ENCODE results near the gene AP1B1. TPM values are rescaled to one million over a fixed set of nuclear protein-coding genes. Genes with fewer than 3 reads are reported as not detected.

AP1B1 gene
- total and polyA plus RNA-seq, 2 donors (not counting 1 experiment from before 2014, with no cell fraction given) = 44.1 to 45.6 TPM

GRCh38 chr22:29331658-29332300, 56.6 kb downstream of the AP1B1 start:
- Histone ChIP-seq H3K79me2 (ENCODE audit: control insufficient read depth, insufficient read depth, low read length) (no peaks in the 10 kb centered on the region), H3K9me3 (ENCODE audit: control insufficient read depth, insufficient read depth, low read depth, low read length) (no peaks in the 10 kb centered on the region), H3K27ac (ENCODE audit: insufficient read depth, low read length) (no peak overlapping the region), H3K27me3 (ENCODE audit: control insufficient read depth, insufficient read depth, low read length) (no peaks in the 10 kb centered on the region), H2AFZ (ENCODE audit: low read length) (no peak overlapping the region), H3K4me3 (replicated peaks in 1 of 4; ENCODE audit: control extremely low read depth in 1 of 4, insufficient read depth in 1 of 4, low read depth in 3 of 4, low read length in 4 of 4) (no peak overlapping the region), H3K36me3 (ENCODE audit: control insufficient read depth, insufficient read depth, low read length) (peaks cover 10% of the 10 kb centered on the region), H3K4me1 (ENCODE audit: control insufficient read depth, extremely low read depth, insufficient read depth, low read length) (peaks cover 8% of the 10 kb centered on the region), H3K9ac (ENCODE audit: insufficient read depth, low read length) (no peak overlapping the region), H4K20me1 (ENCODE audit: control insufficient read depth, extremely low read depth, insufficient read depth, low read length) (no peaks in the 10 kb centered on the region), H3K4me2 (ENCODE audit: extremely low read depth, insufficient read depth, low read length) (no peak overlapping the region)
- no peak for TF ChIP-seq CTCF (conservative IDR thresholded peaks at IDR 0.05 in 1 of 2, IDR thresholded peaks at IDR 0.05 in 1 of 2; ENCODE audit: low read depth in 1 of 2, low read length in 2 of 2)
- no peak for TF ChIP-seq EZH2 (IDR thresholded peaks at IDR 0.05; ENCODE audit: low read length, missing control alignments)
- DNase-seq (ENCODE audit: low read depth in 2 of 2) = no peak

- H3K27me3 ChIP-seq (ENCODE audit: control insufficient read depth, insufficient read depth, low read length) = no peaks in the 10 kb centered on the region
- no peak for DNase-seq (ENCODE audit: low read depth in 2 of 2)
- H3K4me2 ChIP-seq (ENCODE audit: extremely low read depth, insufficient read depth, low read length) = no peak overlapping the region
- H3K4me1 ChIP-seq (ENCODE audit: control insufficient read depth, extremely low read depth, insufficient read depth, low read length) = peaks cover 8% of the 10 kb centered on the region
- peaks cover 12% of the 10 kb centered on the region for H3K36me3 ChIP-seq (ENCODE audit: control insufficient read depth, insufficient read depth, low read length)
- no peak overlapping the region for H3K4me3 ChIP-seq (replicated peaks in 1 of 4; ENCODE audit: control extremely low read depth in 1 of 4, insufficient read depth in 1 of 4, low read depth in 3 of 4, low read length in 4 of 4)
- no peak for TF ChIP-seq CTCF (conservative IDR thresholded peaks at IDR 0.05 in 1 of 2, IDR thresholded peaks at IDR 0.05 in 1 of 2; ENCODE audit: low read depth in 1 of 2, low read length in 2 of 2)
- no peak for TF ChIP-seq EZH2 (IDR thresholded peaks at IDR 0.05; ENCODE audit: low read length, missing control alignments)
- H2AFZ ChIP-seq (ENCODE audit: low read length) = no peak overlapping the region
- no peak overlapping the region for H3K9ac ChIP-seq (ENCODE audit: insufficient read depth, low read length)
- no peaks in the 10 kb centered on the region for H4K20me1 ChIP-seq (ENCODE audit: control insufficient read depth, extremely low read depth, insufficient read depth, low read length)
- no peaks in the 10 kb centered on the region for H3K79me2 ChIP-seq (ENCODE audit: control insufficient read depth, insufficient read depth, low read length)
- no peak overlapping the region for H3K27ac ChIP-seq (ENCODE audit: insufficient read depth, low read length)
- H3K9me3 ChIP-seq (ENCODE audit: control insufficient read depth, insufficient read depth, low read depth, low read length) = no peaks in the 10 kb centered on the region
Observed at GRCh38 chr22:29331213-29331612, 57.2 kb downstream of the AP1B1 start.

- Histone ChIP-seq H3K27me3 (ENCODE audit: control insufficient read depth, insufficient read depth, low read length) (no peaks in the 10 kb centered on the region), H2AFZ (ENCODE audit: low read length) (no peak overlapping the region), H3K4me1 (ENCODE audit: control insufficient read depth, extremely low read depth, insufficient read depth, low read length) (peaks cover 8% of the 10 kb centered on the region), H3K36me3 (ENCODE audit: control insufficient read depth, insufficient read depth, low read length) (peaks cover 12% of the 10 kb centered on the region), H3K27ac (ENCODE audit: insufficient read depth, low read length) (no peak overlapping the region), H3K9me3 (ENCODE audit: control insufficient read depth, insufficient read depth, low read depth, low read length) (no peaks in the 10 kb centered on the region), H3K4me2 (ENCODE audit: extremely low read depth, insufficient read depth, low read length) (no peak overlapping the region), H3K79me2 (ENCODE audit: control insufficient read depth, insufficient read depth, low read length) (no peaks in the 10 kb centered on the region), H3K9ac (ENCODE audit: insufficient read depth, low read length) (no peak overlapping the region), H4K20me1 (ENCODE audit: control insufficient read depth, extremely low read depth, insufficient read depth, low read length) (no peaks in the 10 kb centered on the region), H3K4me3 (replicated peaks in 1 of 4; ENCODE audit: control extremely low read depth in 1 of 4, insufficient read depth in 1 of 4, low read depth in 3 of 4, low read length in 4 of 4) (no peak overlapping the region)
- DNase-seq (ENCODE audit: low read depth in 2 of 2) = peak; percentile 73 to 82
- TF ChIP-seq CTCF (conservative IDR thresholded peaks at IDR 0.05 in 1 of 2, IDR thresholded peaks at IDR 0.05 in 1 of 2; ENCODE audit: low read depth in 1 of 2, low read length in 2 of 2) (no peak), EZH2 (IDR thresholded peaks at IDR 0.05; ENCODE audit: low read length, missing control alignments) (no peak)
Observed at GRCh38 chr22:29330753-29331152, 57.6 kb downstream of the AP1B1 start.
